Measurements from ENCODE around the gene LAMC3. TPM values are rescaled to one million over a fixed set of nuclear protein-coding genes. Genes with fewer than 3 reads are reported as not detected.

Gene LAMC3
- total RNA-seq, 2 experiments from 2014 or later, result 0.66 to 1.7 TPM

GRCh38 chr9:130983970-130984369 lies 25.0 kb upstream of the LAMC3 start:
- H3K4me1 Mint-ChIP-seq (ENCODE audit: low read depth), result no peaks in the 10 kb centered on the region
- ChIA-PET POLR2A (no interaction called here), CTCF (no interaction called here)
- no peak for TF ChIP-seq CTCF (IDR thresholded peaks at IDR 0.05)
- no peak for ATAC-seq (ENCODE audit: poor library complexity)
- Histone ChIP-seq H3K9me3 (ENCODE audit: control insufficient read depth in 1 of 2, insufficient read depth in 1 of 2, low read length in 2 of 2) (no peaks in the 10 kb centered on the region), H3K4me1 (ENCODE audit: insufficient read depth, low read length) (no peaks in the 10 kb centered on the region), H3K27ac (ENCODE audit: low read depth in 1 of 2, low read length in 2 of 2) (no peak overlapping the region), H3K27me3 (ENCODE audit: control insufficient read depth in 1 of 2, insufficient read depth in 2 of 2, low read length in 2 of 2) (no peaks in the 10 kb centered on the region), H3K36me3 (ENCODE audit: insufficient read depth, low read length) (no peaks in the 10 kb centered on the region), H3K4me3 (ENCODE audit: low read length) (no peak overlapping the region)
- H3K27me3 Mint-ChIP-seq, result peaks cover 10% of the 10 kb centered on the region
- no peaks in the 10 kb centered on the region for H3K9me3 Mint-ChIP-seq
- no peak overlapping the region for H3K4me3 Mint-ChIP-seq
- H3K36me3 Mint-ChIP-seq (ENCODE audit: low read depth), result no peaks in the 10 kb centered on the region
- peak in 1 of 14 experiments; percentile 0 for DNase-seq
- intact Hi-C loops (cut with DNase I, micrococcal nuclease), result no loop called here
- H3K27ac Mint-ChIP-seq, result no peak overlapping the region

- Histone ChIP-seq H3K27ac (ENCODE audit: low read depth in 1 of 2, low read length in 2 of 2) (no peak overlapping the region), H3K4me3 (ENCODE audit: low read length) (no peak overlapping the region), H3K9me3 (ENCODE audit: control insufficient read depth in 1 of 2, insufficient read depth in 1 of 2, low read length in 2 of 2) (no peaks in the 10 kb centered on the region), H3K36me3 (ENCODE audit: insufficient read depth, low read length) (no peaks in the 10 kb centered on the region), H3K27me3 (ENCODE audit: control insufficient read depth in 1 of 2, insufficient read depth in 2 of 2, low read length in 2 of 2) (no peaks in the 10 kb centered on the region), H3K4me1 (ENCODE audit: insufficient read depth, low read length) (no peaks in the 10 kb centered on the region)
- TF ChIP-seq CTCF (IDR thresholded peaks at IDR 0.05), result no peak
- intact Hi-C loops (cut with DNase I, micrococcal nuclease), result no loop called here
- Mint-ChIP-seq H3K27me3 (peaks cover 8% of the 10 kb centered on the region), H3K4me1 (ENCODE audit: low read depth) (no peaks in the 10 kb centered on the region), H3K4me3 (no peak overlapping the region), H3K9me3 (no peaks in the 10 kb centered on the region), H3K27ac (no peak overlapping the region), H3K36me3 (ENCODE audit: low read depth) (no peaks in the 10 kb centered on the region)
- ATAC-seq (ENCODE audit: poor library complexity) (no peak), DNase-seq (no peak)
- ChIA-PET POLR2A (no interaction called here), CTCF (no interaction called here)
Measured at GRCh38 chr9:130984521-130984920, 24.5 kb upstream of the LAMC3 start.

- DNase-seq (peak in 1 of 14 experiments; percentile 2), ATAC-seq (ENCODE audit: poor library complexity) (no peak)
- H3K4me1 ChIP-seq (ENCODE audit: insufficient read depth, low read length), result no peaks in the 10 kb centered on the region
- H3K4me1 Mint-ChIP-seq (ENCODE audit: low read depth), result no peaks in the 10 kb centered on the region
- H3K27me3 Mint-ChIP-seq, result peaks cover 4% of the 10 kb centered on the region
- H3K27ac Mint-ChIP-seq, result no peak overlapping the region
- no peak overlapping the region for H3K4me3 ChIP-seq (ENCODE audit: low read length)
- ChIA-PET POLR2A (no interaction called here), CTCF (no interaction called here)
- TF ChIP-seq CTCF (IDR thresholded peaks at IDR 0.05), result no peak
- H3K36me3 Mint-ChIP-seq (ENCODE audit: low read depth), result no peaks in the 10 kb centered on the region
- H3K36me3 ChIP-seq (ENCODE audit: insufficient read depth, low read length), result no peaks in the 10 kb centered on the region
- H3K27ac ChIP-seq (ENCODE audit: low read depth in 1 of 2, low read length in 2 of 2), result no peak overlapping the region
- H3K4me3 Mint-ChIP-seq, result no peak overlapping the region
- no peaks in the 10 kb centered on the region for H3K27me3 ChIP-seq (ENCODE audit: control insufficient read depth in 1 of 2, insufficient read depth in 2 of 2, low read length in 2 of 2)
- H3K9me3 Mint-ChIP-seq, result no peaks in the 10 kb centered on the region
- H3K9me3 ChIP-seq (ENCODE audit: control insufficient read depth in 1 of 2, insufficient read depth in 1 of 2, low read length in 2 of 2), result peaks cover 0 to 4% of the 10 kb centered on the region in 2 experiments
- intact Hi-C loops (cut with DNase I, micrococcal nuclease), result no loop called here
Measured at GRCh38 chr9:130985029-130985428, 23.9 kb upstream of the LAMC3 start.
